Peyer's patch (tissue), 4 donors: ENCODE data around the gene VRK3. TPM values are rescaled to one million over a fixed set of nuclear protein-coding genes. Genes with fewer than 3 reads are reported as not detected.

Experiments
- DNase-seq, 3 donors: peaks; one replicate each; pipeline ENCODE4 v3.0.0-alpha.2; 2017 to 2019
- H3K27ac ChIP-seq, 4 donors: fragments of 200-600 bp; sonication (generic); one replicate each; pipeline ENCODE4 v1.5.1; 2016 to 2019
- H3K27me3 ChIP-seq, 2 donors: fragments of 200-600 bp; sonication (generic); one replicate each; pipeline ENCODE4 v1.5.1; 2019
- H3K36me3 ChIP-seq, 3 donors: fragments of 200-600 bp; sonication (generic); one replicate each; pipeline ENCODE4 v1.5.1; 2016 to 2019
- H3K4me1 ChIP-seq, 4 donors: fragments of 200-600 bp; sonication (generic); one replicate each; pipeline ENCODE4 v1.5.1; 2016 to 2019
- H3K4me3 ChIP-seq, 4 donors: fragments of 200-600 bp; sonication (generic); 1 replicate in 3 of 4; 2 replicates in 1 of 4; pipeline ENCODE4 v1.5.1; 2016 to 2019; ENCODE audit warnings: mild to moderate bottlenecking in 1 of 4
- H3K9me3 ChIP-seq, 4 donors: fragments of 200-600 bp; sonication (generic); one replicate each; pipeline ENCODE4 v1.5.1; 2016 to 2019; ENCODE audit warnings: mild to moderate bottlenecking in 1 of 4
- CTCF ChIP-seq, 6 experiments: fragments of 450-650 bp in 4 of 6; fragments of 200-600 bp in 2 of 6; sonication (generic) in 1 of 6; IDR thresholded peaks; one replicate each; pipeline ENCODE4 v1.5.1; 2017 to 2019; ENCODE audit warnings: antibody characterized with exemption in 6 of 6, mild to moderate bottlenecking in 3 of 6, moderate library complexity in 1 of 6
- POLR2A ChIP-seq, 2 donors: fragments of 450-650 bp; IDR thresholded peaks; one replicate each; pipeline ENCODE4 v1.5.1; 2017; ENCODE audit warnings: antibody characterized with exemption in 2 of 2, mild to moderate bottlenecking in 2 of 2, moderate library complexity in 2 of 2
- total RNA-seq, 4 donors: library from RNA; depleted of rRNA; stranded (reverse); fragments of >200 nt; gene quantifications; one replicate each; pipeline ENCODE4 v1.1.0, GENCODE V29; 2016

The VRK3 gene
- total RNA-seq, 4 donors from 2014 or later, result 76.7 to 98.1 (median 83.9) TPM

GRCh38 chr19:49978324-49978723, 46.8 kb downstream of the VRK3 start:
- TF ChIP-seq POLR2A (IDR thresholded peaks at IDR 0.05) (no peak), CTCF (IDR thresholded peaks at IDR 0.05) (no peak)
- Histone ChIP-seq H3K36me3 (peaks cover 0 to 68% (median 0%) of the 10 kb centered on the region in 3 donors), H3K27ac (no peak overlapping the region), H3K4me1 (no peaks in the 10 kb centered on the region), H3K27me3 (no peaks in the 10 kb centered on the region), H3K4me3 (no peak overlapping the region), H3K9me3 (no peaks in the 10 kb centered on the region)
- no peak for DNase-seq

- H3K4me1 ChIP-seq, result no peaks in the 10 kb centered on the region
- no peak overlapping the region for H3K4me3 ChIP-seq
- H3K9me3 ChIP-seq, result no peaks in the 10 kb centered on the region
- peaks cover 0 to 64% (median 0%) of the 10 kb centered on the region in 3 donors for H3K36me3 ChIP-seq
- DNase-seq, result no peak
- H3K27ac ChIP-seq, result no peak overlapping the region
- no peaks in the 10 kb centered on the region for H3K27me3 ChIP-seq
- TF ChIP-seq POLR2A (IDR thresholded peaks at IDR 0.05) (no peak), CTCF (IDR thresholded peaks at IDR 0.05) (no peak)
Measured at GRCh38 chr19:49977881-49978280, 47.3 kb downstream of the VRK3 start.

GRCh38 chr19:49977076-49977475, 48.1 kb downstream of the VRK3 start:
- no peaks in the 10 kb centered on the region for H3K9me3 ChIP-seq
- no peak for DNase-seq
- H3K4me1 ChIP-seq, result no peaks in the 10 kb centered on the region
- TF ChIP-seq POLR2A (IDR thresholded peaks at IDR 0.05) (no peak), CTCF (IDR thresholded peaks at IDR 0.05) (no peak)
- peaks cover 0 to 57% (median 0%) of the 10 kb centered on the region in 3 donors for H3K36me3 ChIP-seq
- H3K27me3 ChIP-seq, result no peaks in the 10 kb centered on the region
- no peak overlapping the region for H3K27ac ChIP-seq
- no peak overlapping the region for H3K4me3 ChIP-seq

DNA sequence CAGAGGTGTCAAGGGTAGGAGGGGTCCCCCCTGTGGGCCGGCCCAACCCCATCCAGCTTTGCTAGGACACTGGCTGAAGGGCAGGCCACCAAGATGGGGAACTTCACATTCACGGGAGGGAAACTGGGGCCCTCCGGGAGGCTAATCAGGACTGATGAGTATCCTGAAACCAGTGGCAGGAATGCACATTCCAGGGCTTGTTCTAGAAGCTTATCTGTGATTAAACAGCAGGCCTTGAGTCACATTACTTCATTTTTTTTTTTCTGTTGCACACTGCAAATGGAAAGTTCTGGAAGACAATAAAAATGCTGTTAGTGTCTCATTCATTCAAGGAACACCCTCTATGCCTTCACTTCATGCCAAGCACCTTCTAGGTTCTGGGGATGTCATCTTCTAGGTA, 48.7 kb downstream of the VRK3 start:
- no peaks in the 10 kb centered on the region for H3K9me3 ChIP-seq
- H3K27ac ChIP-seq, result no peak overlapping the region
- no peak overlapping the region for H3K4me3 ChIP-seq
- no peak for DNase-seq
- peaks cover 0 to 51% (median 0%) of the 10 kb centered on the region in 3 donors for H3K36me3 ChIP-seq
- no peaks in the 10 kb centered on the region for H3K27me3 ChIP-seq
- TF ChIP-seq POLR2A (IDR thresholded peaks at IDR 0.05), result no peak
- no peak for TF ChIP-seq CTCF (IDR thresholded peaks at IDR 0.05)
- no peaks in the 10 kb centered on the region for H3K4me1 ChIP-seq

- Histone ChIP-seq H3K27ac (no peak overlapping the region), H3K4me1 (no peaks in the 10 kb centered on the region), H3K36me3 (peaks cover 0 to 44% (median 0%) of the 10 kb centered on the region in 3 donors), H3K27me3 (no peaks in the 10 kb centered on the region), H3K4me3 (no peak overlapping the region), H3K9me3 (no peaks in the 10 kb centered on the region)
- no peak for TF ChIP-seq CTCF (IDR thresholded peaks at IDR 0.05)
- TF ChIP-seq POLR2A (IDR thresholded peaks at IDR 0.05), result no peak
- no peak for DNase-seq
Measured at GRCh38 chr19:49975051-49975450, 50.1 kb downstream of the VRK3 start.

DNA sequence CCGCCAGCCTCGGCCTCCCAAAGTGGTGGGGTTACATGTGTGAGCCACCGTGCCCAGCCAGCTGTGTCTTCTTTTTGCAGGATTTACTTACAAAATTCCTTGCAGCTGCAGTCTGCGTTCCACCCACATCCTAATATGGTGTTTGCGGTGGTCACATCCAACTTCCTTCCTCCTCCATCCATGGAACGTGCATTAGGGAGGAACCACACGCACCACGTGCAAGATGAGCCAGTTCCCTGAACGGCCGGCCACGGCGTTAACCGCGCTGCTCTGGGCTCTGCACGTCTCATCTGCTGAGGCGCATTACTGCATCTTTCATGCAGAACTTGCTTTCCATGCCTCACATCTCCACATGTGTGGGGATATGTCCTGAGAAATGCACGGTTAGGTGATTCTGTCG, 51.2 kb downstream of the VRK3 start:
- DNase-seq, result peak in 1 of 3 donors; percentile 54
- Histone ChIP-seq H3K4me1 (no peaks in the 10 kb centered on the region), H3K27me3 (no peaks in the 10 kb centered on the region), H3K36me3 (peaks cover 0 to 35% (median 0%) of the 10 kb centered on the region in 3 donors), H3K4me3 (no peak overlapping the region), H3K27ac (no peak overlapping the region), H3K9me3 (no peaks in the 10 kb centered on the region)
- TF ChIP-seq CTCF (IDR thresholded peaks at IDR 0.05), result no peak
- no peak for TF ChIP-seq POLR2A (IDR thresholded peaks at IDR 0.05)
